Measurements from ENCODE around the gene AFAP1.

GRCh38 chr4:7781993-7782392, 157.7 kb downstream of the AFAP1 start:
- TF ChIP-seq, protein P1, sequence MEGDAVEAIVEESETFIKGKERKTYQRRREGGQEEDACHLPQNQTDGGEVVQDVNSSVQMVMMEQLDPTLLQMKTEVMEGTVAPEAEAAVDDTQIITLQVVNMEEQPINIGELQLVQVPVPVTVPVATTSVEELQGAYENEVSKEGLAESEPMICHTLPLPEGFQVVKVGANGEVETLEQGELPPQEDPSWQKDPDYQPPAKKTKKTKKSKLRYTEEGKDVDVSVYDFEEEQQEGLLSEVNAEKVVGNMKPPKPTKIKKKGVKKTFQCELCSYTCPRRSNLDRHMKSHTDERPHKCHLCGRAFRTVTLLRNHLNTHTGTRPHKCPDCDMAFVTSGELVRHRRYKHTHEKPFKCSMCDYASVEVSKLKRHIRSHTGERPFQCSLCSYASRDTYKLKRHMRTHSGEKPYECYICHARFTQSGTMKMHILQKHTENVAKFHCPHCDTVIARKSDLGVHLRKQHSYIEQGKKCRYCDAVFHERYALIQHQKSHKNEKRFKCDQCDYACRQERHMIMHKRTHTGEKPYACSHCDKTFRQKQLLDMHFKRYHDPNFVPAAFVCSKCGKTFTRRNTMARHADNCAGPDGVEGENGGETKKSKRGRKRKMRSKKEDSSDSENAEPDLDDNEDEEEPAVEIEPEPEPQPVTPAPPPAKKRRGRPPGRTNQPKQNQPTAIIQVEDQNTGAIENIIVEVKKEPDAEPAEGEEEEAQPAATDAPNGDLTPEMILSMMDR (optimal IDR thresholded peaks at IDR 0.05 in 1 of 3, IDR thresholded peaks at IDR 0.05 in 1 of 3, conservative IDR thresholded peaks at IDR 0.05 in 1 of 3; ENCODE audit: extremely low read depth in 1 of 3, insufficient read depth in 2 of 3, low read length in 3 of 3) = no peak
- TF ChIP-seq EZH2 (IDR thresholded peaks at IDR 0.05; ENCODE audit: low read length) = no peak
